Stimulated activated naive CD4-positive, alpha-beta T cell treated with Interleukin-2 at 50 U/mL for 16 hours (primary cell): ENCODE measurements around the gene SSC4D.
"Not testable (repeated sequence)": the region's sequence is repeated elsewhere in the genome, so short reads cannot be mapped to it uniquely, and the experiment has no call there.

Source experiments
- DNase-seq: peaks from one replicate; lab custom pipeline; 2025; lab: John Stamatoyannopoulos, UW

Gene SSC4D

GRCh38 chr7:76409537-76409936, at the start of gene SSC4D:
TSS of gene SSC4D (minus strand) at chr7:76409697. CDS start at chr7:76404439, 5,258 bp downstream.
- DNase-seq = no peak

GRCh38 chr7:76458504-76458903, 49.0 kb upstream of the SSC4D start:
- DNase-seq = not testable (repeated sequence)

GRCh38 chr7:76457017-76457416, 47.5 kb upstream of the SSC4D start:
- DNase-seq = not testable (repeated sequence)

- DNase-seq = not testable (repeated sequence)
Measured at GRCh38 chr7:76445577-76446008, 36.1 kb upstream of the SSC4D start.

- not testable (repeated sequence) for DNase-seq
Measured at GRCh38 chr7:76443846-76444245, 34.3 kb upstream of the SSC4D start.

- not testable (repeated sequence) for DNase-seq
Measured at GRCh38 chr7:76442664-76443446, 33.4 kb upstream of the SSC4D start.

- not testable (repeated sequence) for DNase-seq
Measured at GRCh38 chr7:76441792-76442191, 32.3 kb upstream of the SSC4D start.

- DNase-seq = not testable (repeated sequence)
Measured at GRCh38 chr7:76440404-76440803, 30.9 kb upstream of the SSC4D start.

- DNase-seq = not testable (repeated sequence)
Measured at GRCh38 chr7:76439120-76439888, 29.8 kb upstream of the SSC4D start.

GRCh38 chr7:76437873-76438272, 28.4 kb upstream of the SSC4D start:
- DNase-seq = peak; percentile 35

GRCh38 chr7:76430836-76431235, 21.3 kb upstream of the SSC4D start:
- DNase-seq = no peak

- DNase-seq = no peak
Measured at GRCh38 chr7:76430211-76430610, 20.7 kb upstream of the SSC4D start.

GRCh38 chr7:76428868-76429805, 19.6 kb upstream of the SSC4D start:
- DNase-seq = no peak

GRCh38 chr7:76428149-76428823, 18.8 kb upstream of the SSC4D start:
- no peak for DNase-seq

GRCh38 chr7:76427635-76428034, 18.1 kb upstream of the SSC4D start:
- no peak for DNase-seq

GRCh38 chr7:76426246-76426645, 16.7 kb upstream of the SSC4D start:
- DNase-seq = no peak

GRCh38 chr7:76425558-76425957, 16.1 kb upstream of the SSC4D start:
- not testable (repeated sequence) for DNase-seq

- no peak for DNase-seq
Measured at GRCh38 chr7:76425156-76425555, 15.7 kb upstream of the SSC4D start.

- DNase-seq = no peak
Measured at GRCh38 chr7:76424413-76425111, 15.1 kb upstream of the SSC4D start, which contains the start of gene ZP3. TSS of gene ZP3 (plus strand) at chr7:76424950. CDS start at chr7:76424965, 15 bp downstream.

GRCh38 chr7:76423666-76424412, 14.3 kb upstream of the SSC4D start:
- no peak for DNase-seq
